Measurements from ENCODE around the gene CCT8. TPM values are rescaled to one million over a fixed set of nuclear protein-coding genes. Genes with fewer than 3 reads are reported as not detected.

Gene CCT8
- polyA plus RNA-seq (2013, experiment 1 of 2; ENCODE audit: insufficient read length), result 180 TPM
- polyA plus RNA-seq (2013, experiment 2 of 2; ENCODE audit: insufficient read length), result 182 TPM

- DNase-seq, result peak; percentile 100
These were observed at the start of gene CCT8 for GRCh38 chr21:29073222-29074006. CCT8 (minus strand) TSS chr21:29073648; CDS start chr21:29073590, 58 bp downstream.

GRCh38 chr21:29121759-29122158 lies 48.3 kb upstream of the CCT8 start:
- DNase-seq, result no peak

GRCh38 chr21:29117372-29117955 lies 44.0 kb upstream of the CCT8 start:
- DNase-seq, result no peak

GRCh38 chr21:29115899-29116298 lies 42.5 kb upstream of the CCT8 start:
- peak; percentile 27 for DNase-seq

- DNase-seq, result peak; percentile 72
These were observed 41.5 kb upstream of the CCT8 start for GRCh38 chr21:29114765-29115500.

GRCh38 chr21:29105218-29105617 lies 31.8 kb upstream of the CCT8 start:
- no peak for DNase-seq

- peak; percentile 43 for DNase-seq
These were observed 30.8 kb upstream of the CCT8 start for GRCh38 chr21:29104239-29104708.

GRCh38 chr21:29102791-29103257 lies 29.4 kb upstream of the CCT8 start:
- DNase-seq, result no peak

- no peak for DNase-seq
These were observed 24.7 kb upstream of the CCT8 start for GRCh38 chr21:29098156-29098555.

- no peak for DNase-seq
These were observed 23.0 kb upstream of the CCT8 start for GRCh38 chr21:29096218-29097015.

- DNase-seq, result peak; percentile 40
These were observed 18.9 kb upstream of the CCT8 start for GRCh38 chr21:29092102-29092959.

- peak; percentile 76 for DNase-seq
These were observed 17.6 kb upstream of the CCT8 start for GRCh38 chr21:29091033-29091432.

GRCh38 chr21:29085106-29085752 lies 11.8 kb upstream of the CCT8 start:
- DNase-seq, result no peak

GRCh38 chr21:29084372-29084771 lies 10.9 kb upstream of the CCT8 start:
- no peak for DNase-seq

GRCh38 chr21:29083306-29083705 lies 9.9 kb upstream of the CCT8 start:
- DNase-seq, result no peak

GRCh38 chr21:29082046-29082815 lies 8.8 kb upstream of the CCT8 start:
- DNase-seq, result no peak

GRCh38 chr21:29080454-29080941 lies 7.0 kb upstream of the CCT8 start:
- no peak for DNase-seq

GRCh38 chr21:29078869-29079767 lies 5.7 kb upstream of the CCT8 start:
- DNase-seq, result no peak

Measured in fibroblast of skin of abdomen (primary cell).